ENCODE results near the gene VIL1. TPM values are rescaled to one million over a fixed set of nuclear protein-coding genes. Genes with fewer than 3 reads are reported as not detected.

VIL1 gene
- total RNA-seq, result not detected

GRCh38 chr2:218418717-218419458, at the start of gene VIL1:
VIL1 (plus strand) TSS chr2:218419123; CDS start chr2:218423779, 4,656 bp downstream.
- no peak for DNase-seq (ENCODE audit: low spot score)
- TF ChIP-seq, protein P1, sequence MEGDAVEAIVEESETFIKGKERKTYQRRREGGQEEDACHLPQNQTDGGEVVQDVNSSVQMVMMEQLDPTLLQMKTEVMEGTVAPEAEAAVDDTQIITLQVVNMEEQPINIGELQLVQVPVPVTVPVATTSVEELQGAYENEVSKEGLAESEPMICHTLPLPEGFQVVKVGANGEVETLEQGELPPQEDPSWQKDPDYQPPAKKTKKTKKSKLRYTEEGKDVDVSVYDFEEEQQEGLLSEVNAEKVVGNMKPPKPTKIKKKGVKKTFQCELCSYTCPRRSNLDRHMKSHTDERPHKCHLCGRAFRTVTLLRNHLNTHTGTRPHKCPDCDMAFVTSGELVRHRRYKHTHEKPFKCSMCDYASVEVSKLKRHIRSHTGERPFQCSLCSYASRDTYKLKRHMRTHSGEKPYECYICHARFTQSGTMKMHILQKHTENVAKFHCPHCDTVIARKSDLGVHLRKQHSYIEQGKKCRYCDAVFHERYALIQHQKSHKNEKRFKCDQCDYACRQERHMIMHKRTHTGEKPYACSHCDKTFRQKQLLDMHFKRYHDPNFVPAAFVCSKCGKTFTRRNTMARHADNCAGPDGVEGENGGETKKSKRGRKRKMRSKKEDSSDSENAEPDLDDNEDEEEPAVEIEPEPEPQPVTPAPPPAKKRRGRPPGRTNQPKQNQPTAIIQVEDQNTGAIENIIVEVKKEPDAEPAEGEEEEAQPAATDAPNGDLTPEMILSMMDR (IDR thresholded peaks at IDR 0.05), result no peak
- ATAC-seq (ENCODE audit: low FRiP score), result no peak

DNA sequence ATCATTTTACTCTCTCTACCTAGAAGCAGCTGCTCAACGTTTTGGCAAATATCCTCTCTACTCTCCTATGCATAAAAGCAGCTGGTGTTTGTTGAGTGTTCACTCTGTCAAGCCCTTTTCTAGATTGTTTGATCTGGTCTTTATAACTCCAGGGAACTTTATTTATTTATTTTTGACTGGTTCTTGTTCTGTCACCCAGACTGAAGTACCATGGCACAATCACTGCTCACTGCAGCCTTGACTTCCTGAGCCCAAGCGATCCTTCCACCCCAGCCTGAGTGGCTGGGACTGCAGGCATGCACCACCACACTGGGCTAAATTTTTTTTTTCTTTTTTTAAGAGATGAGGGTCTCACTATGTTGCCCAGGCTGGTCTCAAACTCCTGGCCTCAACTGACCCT, 49.6 kb upstream of the VIL1 start:
- no peak for DNase-seq (ENCODE audit: low spot score)
- ATAC-seq (ENCODE audit: low FRiP score), result no peak
- TF ChIP-seq, protein P1 (IDR thresholded peaks at IDR 0.05), result no peak

DNA sequence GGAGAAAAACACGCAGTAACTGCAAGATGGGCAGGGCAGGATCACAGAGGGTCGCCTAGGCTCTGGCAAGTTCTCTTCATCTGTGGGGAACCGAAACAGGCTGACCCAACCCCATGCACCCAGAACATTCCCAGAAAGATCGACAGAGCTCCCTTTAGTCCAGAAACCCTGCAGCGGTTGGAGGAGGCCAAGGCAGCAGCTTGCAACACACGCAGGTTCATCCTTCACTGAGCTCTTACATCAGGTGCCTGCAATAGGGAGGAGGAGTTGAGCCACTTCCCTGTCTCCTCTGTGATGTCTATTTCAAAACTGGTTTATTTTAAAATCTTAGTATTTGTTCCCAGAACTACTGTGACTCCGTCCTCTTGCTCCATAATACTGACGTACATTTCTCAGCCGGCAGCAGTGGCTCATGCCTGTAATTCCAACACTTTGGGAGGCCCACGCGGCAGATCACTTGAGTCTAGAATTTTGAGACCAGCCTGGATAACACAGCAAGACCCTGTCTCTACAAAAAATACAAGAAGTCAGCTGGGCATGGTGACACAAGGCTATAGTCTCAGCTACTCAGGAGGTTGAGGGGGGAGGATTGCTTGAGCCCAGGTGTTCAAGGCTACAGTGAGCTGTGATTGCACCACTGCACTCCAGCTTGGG, 48.4 kb upstream of the VIL1 start:
- ATAC-seq (ENCODE audit: low FRiP score) (peak; percentile 49), DNase-seq (ENCODE audit: low spot score) (no peak)
- TF ChIP-seq, protein P1 (IDR thresholded peaks at IDR 0.05), result no peak

DNA sequence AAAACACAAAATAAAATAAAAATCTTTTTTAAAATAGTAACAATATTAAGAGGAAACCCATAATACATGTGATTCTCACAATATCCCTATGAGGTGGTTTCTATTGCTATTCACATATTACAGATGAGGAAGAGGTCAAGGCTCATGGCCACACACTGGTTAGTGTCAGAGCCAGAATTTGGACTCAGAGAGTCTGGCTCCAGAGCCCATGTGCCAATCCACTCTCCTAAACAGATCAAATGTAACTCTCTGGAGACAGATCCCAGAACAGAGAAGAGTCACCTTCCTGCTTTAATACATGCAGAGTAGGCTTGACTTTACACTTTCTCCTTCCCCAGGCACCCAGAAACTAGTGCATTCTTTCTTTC, 47.0 kb upstream of the VIL1 start:
- TF ChIP-seq, protein P1 (IDR thresholded peaks at IDR 0.05), result no peak
- DNase-seq (ENCODE audit: low spot score), result no peak
- no peak for ATAC-seq (ENCODE audit: low FRiP score)

- ATAC-seq (ENCODE audit: low FRiP score) (no peak), DNase-seq (ENCODE audit: low spot score) (no peak)
- TF ChIP-seq, protein P1 (IDR thresholded peaks at IDR 0.05), result no peak
These were observed 44.1 kb upstream of the VIL1 start for GRCh38 chr2:218374795-218375194.

DNA sequence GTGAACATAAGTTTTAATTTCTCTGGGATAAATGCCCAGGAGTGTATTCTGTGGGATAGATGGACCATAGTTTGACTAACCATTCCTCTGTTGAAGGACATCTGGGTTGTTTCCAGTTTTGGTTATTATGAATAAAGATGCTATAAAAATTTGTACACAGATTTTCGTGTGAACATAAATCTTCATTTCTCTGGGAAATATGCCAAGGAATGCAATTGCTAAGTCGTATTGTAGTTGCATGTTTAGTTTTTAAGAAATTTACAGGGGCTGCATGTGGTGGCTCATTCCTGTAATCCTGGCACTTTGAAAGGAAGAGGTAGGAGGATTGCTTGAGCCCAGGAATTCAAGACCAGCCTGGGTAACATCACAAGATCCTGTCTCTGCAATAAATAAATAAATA, 43.7 kb upstream of the VIL1 start:
- TF ChIP-seq, protein P1 (IDR thresholded peaks at IDR 0.05), result no peak
- DNase-seq (ENCODE audit: low spot score), result no peak
- peak; percentile 21 for ATAC-seq (ENCODE audit: low FRiP score)

DNA sequence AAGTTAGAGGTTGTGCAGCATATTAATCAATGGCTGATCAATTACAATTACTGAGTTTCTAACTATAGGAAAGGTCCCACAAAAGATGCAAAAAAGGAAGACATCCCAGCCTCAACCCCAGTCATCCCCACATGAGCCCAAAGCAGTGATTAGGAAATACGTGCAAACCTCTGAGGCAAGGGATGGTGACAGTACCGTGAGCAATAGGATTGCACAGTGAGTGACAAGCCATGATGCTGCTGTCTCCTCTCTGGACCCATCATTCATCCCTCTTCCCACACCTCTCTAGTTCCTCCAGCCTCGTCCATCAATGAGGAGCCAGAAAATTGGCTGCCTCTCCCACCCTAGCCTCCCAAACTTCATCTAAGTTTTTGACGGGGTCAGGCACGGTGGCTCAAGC, 40.9 kb upstream of the VIL1 start:
- TF ChIP-seq, protein P1 (IDR thresholded peaks at IDR 0.05), result no peak
- DNase-seq (ENCODE audit: low spot score), result no peak
- ATAC-seq (ENCODE audit: low FRiP score), result peak; percentile 37
